ENCODE measurements around the gene TPM1.
"Not testable (repeated sequence)": the region's sequence is repeated elsewhere in the genome, so short reads cannot be mapped to it uniquely, and the experiment has no call there.

The TPM1 gene

DNA sequence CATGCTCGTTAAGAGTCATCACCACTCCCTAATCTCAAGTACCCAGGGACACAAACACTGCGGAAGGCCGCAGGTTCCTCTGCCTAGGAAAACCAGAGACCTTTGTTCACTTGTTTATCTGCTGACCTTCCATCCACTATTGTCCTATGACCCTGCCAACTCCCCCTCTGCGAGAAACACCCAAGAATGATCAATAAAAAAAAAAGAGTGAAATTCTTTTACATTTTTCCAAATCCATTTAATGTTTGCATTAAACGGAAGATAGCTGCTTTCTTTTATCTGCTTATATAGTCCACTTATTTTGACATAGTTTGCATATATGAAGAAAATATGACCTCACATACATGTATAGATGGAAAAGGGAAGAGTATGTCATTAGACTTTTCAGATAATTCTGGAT, 57.0 kb downstream of the TPM1 start:
- DNase-seq: not testable (repeated sequence)

DNA sequence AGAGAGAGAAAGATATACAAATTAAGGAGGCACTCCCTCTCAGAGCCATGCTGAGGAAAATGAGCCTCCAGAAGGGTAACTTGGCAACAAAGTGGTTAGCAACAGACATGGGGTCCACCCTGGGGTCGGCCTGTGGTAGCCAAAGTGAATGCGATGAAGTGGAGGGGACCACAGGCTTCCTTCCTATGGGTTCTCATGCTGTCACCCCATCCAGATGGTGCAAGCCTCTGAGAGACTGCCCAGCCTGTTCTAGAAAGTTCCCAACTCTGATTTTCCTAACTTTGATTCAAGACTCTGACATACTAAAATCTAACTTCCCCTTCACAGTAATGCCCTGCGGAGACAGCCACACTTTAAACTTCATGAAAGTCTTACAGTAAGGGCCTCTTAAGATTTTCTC, 60.9 kb downstream of the TPM1 start:
- DNase-seq: no peak

GRCh38 chr15:63104727-63105126, 62.2 kb downstream of the TPM1 start:
- DNase-seq: no peak

DNA sequence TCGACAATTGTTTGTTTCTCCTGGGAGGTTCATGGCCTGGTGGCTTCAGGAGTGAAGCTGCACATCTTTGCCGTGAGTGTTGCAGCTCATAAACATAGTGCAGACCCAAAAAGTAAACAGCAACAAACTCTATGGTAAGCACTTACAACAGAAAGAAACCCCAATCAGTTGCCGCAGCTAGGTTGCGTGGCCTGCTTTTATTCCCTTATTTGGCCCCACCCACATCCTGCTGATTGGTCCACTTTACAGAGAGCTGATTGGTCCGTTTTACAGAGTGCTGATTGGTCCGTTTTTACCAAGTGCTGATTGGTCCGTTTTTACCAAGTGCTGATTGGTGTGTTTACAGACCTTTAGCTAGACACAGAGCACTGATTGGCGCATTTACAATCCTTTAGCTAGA, 62.8 kb downstream of the TPM1 start:
- DNase-seq: not testable (repeated sequence)

DNA sequence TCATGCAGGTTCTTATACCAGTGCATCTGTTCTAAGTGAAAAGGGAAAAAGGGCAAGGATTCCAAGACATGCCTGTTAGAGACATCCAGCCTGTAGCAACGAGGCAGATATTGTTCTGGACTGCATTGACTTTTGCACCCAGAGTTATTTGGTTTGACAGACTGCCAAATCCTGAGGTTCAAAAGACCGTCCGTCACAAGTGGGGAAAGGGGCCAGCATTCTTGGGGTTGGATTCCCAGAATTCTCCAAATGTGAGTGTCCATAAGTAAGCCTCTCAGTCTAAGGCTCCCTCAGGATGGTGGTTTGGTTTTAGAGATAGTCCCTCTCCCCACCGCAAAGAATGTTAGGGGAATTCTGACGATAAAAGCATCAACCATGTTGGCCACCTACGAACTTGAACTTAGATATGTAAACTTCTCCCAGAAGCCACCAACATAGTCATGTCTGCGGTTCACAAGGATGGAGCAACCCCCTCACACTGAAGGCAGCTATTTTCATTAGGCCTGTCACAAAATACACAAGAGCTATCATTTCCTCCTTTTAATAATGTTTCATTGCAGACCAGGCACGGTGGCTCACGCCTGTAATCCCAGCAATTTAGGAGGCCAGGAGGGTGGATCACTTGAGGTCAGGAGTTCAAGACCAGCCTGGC, 65.5 kb downstream of the TPM1 start:
- DNase-seq: no peak

GRCh38 chr15:63109498-63109897, 67.0 kb downstream of the TPM1 start:
- DNase-seq: no peak

DNA sequence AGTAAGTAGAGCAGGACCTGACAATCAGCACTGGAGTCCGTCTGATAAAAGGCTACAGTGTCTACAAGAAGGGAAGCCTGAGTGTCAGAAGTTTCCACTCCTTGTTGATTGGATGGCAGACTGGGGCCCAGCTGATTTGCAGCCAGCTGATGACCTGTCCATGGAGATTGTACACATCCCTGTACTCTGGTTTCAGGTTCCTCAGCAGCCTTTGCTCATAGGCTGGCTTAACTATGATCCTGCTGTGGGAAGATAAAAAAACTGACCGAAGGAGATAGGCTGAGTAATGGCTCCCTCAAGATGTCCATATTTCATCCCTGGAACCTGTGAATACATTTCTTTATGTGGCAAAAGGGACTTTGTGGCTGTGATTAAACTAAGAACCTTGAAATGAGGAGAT, 67.4 kb downstream of the TPM1 start:
- DNase-seq: no peak

GRCh38 chr15:63110428-63111026, 68.0 kb downstream of the TPM1 start:
- DNase-seq: no peak

- DNase-seq: no peak
Observed at GRCh38 chr15:63111481-63111880, 68.9 kb downstream of the TPM1 start.

DNA sequence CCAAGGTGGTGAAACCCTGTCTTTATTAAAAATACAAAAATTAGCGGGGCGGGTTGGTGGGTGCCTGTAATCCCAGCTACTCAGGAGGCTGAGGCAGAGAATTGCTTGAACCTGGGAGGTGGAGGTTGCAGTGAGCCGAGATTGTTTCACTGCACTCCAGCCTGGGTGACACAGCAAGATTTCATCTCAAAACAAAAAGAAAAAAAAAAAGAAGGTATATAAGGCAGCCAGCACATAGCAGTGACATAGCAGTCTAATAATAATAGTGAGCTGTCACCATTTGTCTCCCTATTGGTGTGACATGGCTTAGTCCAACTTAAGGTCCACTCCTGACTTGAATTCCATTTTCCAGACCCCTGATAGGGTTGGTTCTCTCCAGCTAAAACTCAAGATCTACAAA, 70.3 kb downstream of the TPM1 start:
- DNase-seq: no peak

DNA sequence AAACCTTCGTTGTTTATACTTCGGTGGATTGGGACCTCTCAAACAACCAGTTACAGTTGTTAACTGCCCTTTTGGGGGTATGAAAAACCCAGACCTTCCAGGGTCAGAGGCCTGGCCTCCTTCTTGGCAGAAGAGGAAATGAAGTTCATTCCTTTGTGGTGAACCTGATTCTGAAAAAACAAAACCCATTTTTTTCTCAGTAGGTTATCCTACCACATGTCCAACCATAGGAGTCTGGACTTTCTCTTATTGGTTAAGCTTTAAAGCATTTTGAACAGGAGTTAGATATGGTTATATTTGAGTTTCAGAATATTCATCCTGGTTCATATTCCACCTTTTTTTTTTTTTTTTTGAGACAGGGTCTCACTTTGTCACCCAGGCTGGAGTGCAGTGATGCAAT, 71.9 kb downstream of the TPM1 start:
- DNase-seq: no peak

Measured in activated gamma-delta T cell (primary cell).